ENCODE results near the gene NUP210. TPM values are rescaled to one million over a fixed set of nuclear protein-coding genes. Genes with fewer than 3 reads are reported as not detected.

NUP210 gene
- total and polyA plus RNA-seq, 2 donors (not counting 3 experiments of a cell fraction or from before 2014, with no cell fraction given) = 0.14 to 0.84 TPM

- CTCF ChIA-PET = no interaction called here
Observed at GRCh38 chr3:13300546-13301285, 119.4 kb downstream of the NUP210 start.

DNA sequence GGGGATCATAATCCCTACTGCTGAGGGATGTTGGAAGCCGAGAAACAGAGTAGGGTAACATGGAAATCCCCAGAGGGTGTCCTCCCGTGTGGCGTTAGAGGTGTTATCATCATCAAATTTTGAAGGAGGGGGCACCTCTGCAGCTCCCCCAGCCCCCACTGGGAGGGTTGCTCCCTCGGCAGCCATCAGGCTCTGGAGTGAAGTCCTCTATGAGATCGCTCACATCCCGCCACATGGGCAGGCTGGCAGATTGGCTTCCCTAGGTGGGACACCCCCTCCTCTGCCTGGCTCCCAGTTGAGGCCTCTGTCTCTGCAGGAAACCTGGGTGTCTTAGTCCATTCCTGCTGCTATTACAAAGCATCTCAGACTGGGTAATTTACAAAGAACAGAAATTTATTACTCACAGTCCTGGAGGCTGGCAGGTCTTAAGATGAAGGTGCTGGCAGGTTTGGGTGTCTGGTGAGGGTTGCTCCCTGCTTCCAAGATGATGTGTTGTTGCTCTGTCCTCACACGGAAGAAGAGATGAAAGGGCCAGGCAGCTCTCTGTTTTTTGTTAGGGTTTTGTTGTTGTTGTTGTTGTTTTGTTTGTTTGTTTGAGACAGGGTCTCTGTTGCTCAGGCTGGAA lies 120.5 kb downstream of the NUP210 start:
- TF ChIP-seq, protein P1, sequence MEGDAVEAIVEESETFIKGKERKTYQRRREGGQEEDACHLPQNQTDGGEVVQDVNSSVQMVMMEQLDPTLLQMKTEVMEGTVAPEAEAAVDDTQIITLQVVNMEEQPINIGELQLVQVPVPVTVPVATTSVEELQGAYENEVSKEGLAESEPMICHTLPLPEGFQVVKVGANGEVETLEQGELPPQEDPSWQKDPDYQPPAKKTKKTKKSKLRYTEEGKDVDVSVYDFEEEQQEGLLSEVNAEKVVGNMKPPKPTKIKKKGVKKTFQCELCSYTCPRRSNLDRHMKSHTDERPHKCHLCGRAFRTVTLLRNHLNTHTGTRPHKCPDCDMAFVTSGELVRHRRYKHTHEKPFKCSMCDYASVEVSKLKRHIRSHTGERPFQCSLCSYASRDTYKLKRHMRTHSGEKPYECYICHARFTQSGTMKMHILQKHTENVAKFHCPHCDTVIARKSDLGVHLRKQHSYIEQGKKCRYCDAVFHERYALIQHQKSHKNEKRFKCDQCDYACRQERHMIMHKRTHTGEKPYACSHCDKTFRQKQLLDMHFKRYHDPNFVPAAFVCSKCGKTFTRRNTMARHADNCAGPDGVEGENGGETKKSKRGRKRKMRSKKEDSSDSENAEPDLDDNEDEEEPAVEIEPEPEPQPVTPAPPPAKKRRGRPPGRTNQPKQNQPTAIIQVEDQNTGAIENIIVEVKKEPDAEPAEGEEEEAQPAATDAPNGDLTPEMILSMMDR (IDR thresholded peaks at IDR 0.05; ENCODE audit: extremely low read depth in 1 of 2, insufficient read depth in 1 of 2, low read depth in 1 of 2, low read length in 2 of 2) = no peak
- TF ChIP-seq, protein P2, sequence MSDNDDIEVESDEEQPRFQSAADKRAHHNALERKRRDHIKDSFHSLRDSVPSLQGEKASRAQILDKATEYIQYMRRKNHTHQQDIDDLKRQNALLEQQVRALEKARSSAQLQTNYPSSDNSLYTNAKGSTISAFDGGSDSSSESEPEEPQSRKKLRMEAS (IDR thresholded peaks at IDR 0.05; ENCODE audit: insufficient read depth, insufficient read length) = no peak
- TF ChIP-seq JUN (IDR thresholded peaks at IDR 0.05; ENCODE audit: borderline replicate concordance, insufficient read depth, insufficient read length, low read depth) (no peak), POLR2A (IDR thresholded peaks at IDR 0.05; ENCODE audit: low read depth, low read length) (no peak)
- H4K20me1 ChIP-seq (replicated peaks; ENCODE audit: control insufficient read depth, extremely low read depth, insufficient read depth, low read length) = no peaks in the 10 kb centered on the region
- no peak overlapping the region for H3K4me3 ChIP-seq (replicated peaks in 1 of 3; ENCODE audit: insufficient read depth in 1 of 3, low read depth in 1 of 3, low read length in 3 of 3)
- ChIA-PET CTCF (no interaction called here), POLR2A (no interaction called here)
- H3K79me2 ChIP-seq (ENCODE audit: control insufficient read depth, insufficient read depth, low read length) = no peaks in the 10 kb centered on the region
- intact Hi-C loops (cut with micrococcal nuclease) = loop anchor here (5.0 kb wide), 1 partner anchor 153 kb away; no protein-coding TSS in a partner anchor
- no peaks in the 10 kb centered on the region for H3K27me3 ChIP-seq (ENCODE audit: control insufficient read depth in 2 of 2, insufficient read depth in 2 of 2, low read length in 2 of 2)
- dilution Hi-C loops (cut with MboI; ENCODE audit: extremely low pct_ligation_motif_present, low sequenced_read_pairs) = no loop called here
- H3K9ac ChIP-seq (replicated peaks; ENCODE audit: extremely low read depth, insufficient read depth, low read length) = no peak overlapping the region
- H3K9me1 ChIP-seq (replicated peaks; ENCODE audit: control insufficient read depth, extremely low read depth, insufficient read depth, low read length) = no peaks in the 10 kb centered on the region
- H3K4me1 ChIP-seq (ENCODE audit: control insufficient read depth, extremely low read depth, insufficient read depth, low read length) = no peaks in the 10 kb centered on the region
- H2AFZ ChIP-seq (ENCODE audit: low read depth, low read length) = no peak overlapping the region
- H3K4me2 ChIP-seq (ENCODE audit: insufficient read depth, low read length) = no peak overlapping the region
- H3K36me3 ChIP-seq (ENCODE audit: control insufficient read depth in 2 of 2, extremely low read depth in 1 of 2, insufficient read depth in 2 of 2, low read length in 2 of 2) = no peaks in the 10 kb centered on the region
- BruUV-seq (replicated peaks) = no TSS peak
- H3K27ac ChIP-seq (ENCODE audit: insufficient read depth, low read depth, low read length) = no peak overlapping the region
- no peak for FAIRE-seq
- H3K9me3 ChIP-seq (replicated peaks; ENCODE audit: control insufficient read depth, insufficient read depth, low read length) = no peaks in the 10 kb centered on the region
- no peak for DNase-seq (ENCODE audit: low read depth, low spot score)

More at GRCh38 chr3:13300546-13301285, 119.4 kb downstream of the NUP210 start:
- Histone ChIP-seq H3K4me2 (ENCODE audit: insufficient read depth, low read length) (no peak overlapping the region), H3K27me3 (ENCODE audit: control insufficient read depth in 2 of 2, insufficient read depth in 2 of 2, low read length in 2 of 2) (no peaks in the 10 kb centered on the region), H2AFZ (ENCODE audit: low read depth, low read length) (no peak overlapping the region), H3K9me3 (replicated peaks; ENCODE audit: control insufficient read depth, insufficient read depth, low read length) (no peaks in the 10 kb centered on the region), H4K20me1 (replicated peaks; ENCODE audit: control insufficient read depth, extremely low read depth, insufficient read depth, low read length) (no peaks in the 10 kb centered on the region), H3K9me1 (replicated peaks; ENCODE audit: control insufficient read depth, extremely low read depth, insufficient read depth, low read length) (no peaks in the 10 kb centered on the region), H3K79me2 (ENCODE audit: control insufficient read depth, insufficient read depth, low read length) (no peaks in the 10 kb centered on the region), H3K27ac (ENCODE audit: insufficient read depth, low read depth, low read length) (no peak overlapping the region), H3K9ac (replicated peaks; ENCODE audit: extremely low read depth, insufficient read depth, low read length) (no peak overlapping the region), H3K4me1 (ENCODE audit: control insufficient read depth, extremely low read depth, insufficient read depth, low read length) (no peaks in the 10 kb centered on the region), H3K4me3 (replicated peaks in 1 of 3; ENCODE audit: insufficient read depth in 1 of 3, low read depth in 1 of 3, low read length in 3 of 3) (no peak overlapping the region), H3K36me3 (ENCODE audit: control insufficient read depth in 2 of 2, extremely low read depth in 1 of 2, insufficient read depth in 2 of 2, low read length in 2 of 2) (no peaks in the 10 kb centered on the region)
- no TSS peak for BruUV-seq (replicated peaks)
- TF ChIP-seq, protein P2 (IDR thresholded peaks at IDR 0.05; ENCODE audit: insufficient read depth, insufficient read length) = no peak
- no peak for TF ChIP-seq EZH2 (IDR thresholded peaks at IDR 0.05; ENCODE audit: borderline replicate concordance, low read depth, low read length, severe bottlenecking)
- FAIRE-seq (no peak), DNase-seq (ENCODE audit: low read depth, low spot score) (no peak)
- dilution Hi-C loops (cut with MboI; ENCODE audit: extremely low pct_ligation_motif_present, low sequenced_read_pairs) = no loop called here
- intact Hi-C loops (cut with micrococcal nuclease) = loop anchor here (5.0 kb wide), 1 partner anchor 152 kb away; no protein-coding TSS in a partner anchor
- POLR2A ChIA-PET = no interaction called here

Measured in endothelial cell of umbilical vein (primary cell).